NCI-H82 (cell line): ENCODE data around the gene FOXJ1.

Experiments used
- DNase-seq: peaks from one replicate; lab custom pipeline; 2025; lab: John Stamatoyannopoulos, UW

Gene FOXJ1

DNA sequence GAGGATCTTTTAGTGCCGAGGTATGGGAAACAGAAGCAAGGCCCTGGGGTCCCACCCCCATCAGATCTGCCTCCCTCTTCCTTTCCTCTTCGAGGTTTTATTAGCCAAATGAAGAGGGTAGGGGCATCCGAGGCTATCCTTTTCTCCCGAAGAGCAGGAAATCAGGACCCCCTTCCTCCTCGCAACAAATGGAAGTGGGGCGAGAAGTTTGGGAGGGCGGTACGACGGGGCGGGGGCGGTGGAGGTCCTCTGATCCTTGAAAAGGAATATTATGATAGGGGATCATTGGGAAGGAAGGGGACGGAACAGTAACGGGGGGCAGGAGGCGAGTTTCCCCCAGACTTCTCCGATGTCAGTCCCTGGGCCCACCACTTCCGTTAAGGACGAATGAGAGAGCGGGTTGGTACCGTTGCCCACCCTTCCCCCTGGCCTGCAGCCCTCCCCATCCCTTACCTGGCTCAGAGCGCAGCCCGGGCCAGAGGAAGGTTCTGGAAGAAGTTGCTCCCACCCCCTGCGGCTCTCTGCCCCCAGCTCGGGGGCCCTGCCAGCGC lies 309 bp downstream of the FOXJ1 start:
- DNase-seq, result no peak

DNA sequence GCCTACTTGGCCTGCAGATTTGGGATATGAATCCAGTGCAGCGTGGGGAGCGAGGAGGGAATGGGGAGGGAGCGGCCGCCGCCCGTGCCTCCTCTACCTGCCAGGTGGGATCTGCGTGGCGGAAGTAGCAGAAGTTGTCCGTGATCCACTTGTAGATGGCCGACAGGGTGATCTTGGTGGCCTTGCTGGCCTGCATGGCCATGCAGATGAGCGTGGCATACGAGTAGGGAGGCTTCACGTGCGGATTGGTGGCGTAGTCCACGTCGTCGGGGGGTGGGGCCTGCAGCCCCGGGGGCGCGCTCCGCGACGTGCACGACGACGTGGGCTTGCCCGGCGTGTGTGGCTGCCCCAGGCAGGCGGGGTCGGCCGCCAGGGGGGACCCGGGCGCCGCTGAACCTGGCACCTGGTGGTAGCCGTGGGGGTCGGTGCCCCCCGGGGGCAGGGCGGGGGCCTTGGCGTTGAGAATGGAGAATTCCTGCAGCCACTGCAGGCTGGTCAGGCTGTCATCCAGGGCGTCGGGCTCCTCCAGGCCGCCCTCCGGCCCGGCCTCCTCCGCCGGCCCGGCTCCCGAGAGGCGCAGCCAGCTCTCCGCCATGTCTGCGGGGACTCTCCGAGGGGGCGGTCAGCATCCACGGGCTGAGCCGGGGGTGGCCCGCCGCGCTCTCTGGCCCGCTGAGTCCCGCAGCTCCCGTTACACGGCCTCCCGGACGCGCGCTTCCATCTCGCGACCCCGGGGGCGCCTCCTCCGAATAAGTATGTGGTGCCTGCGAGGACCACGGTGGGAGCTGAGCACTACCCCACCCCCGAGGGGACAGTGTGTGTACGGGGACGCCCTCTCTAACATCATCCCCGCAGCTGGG lies 1.0 kb downstream of the FOXJ1 start:
- peak; percentile 66 for DNase-seq

DNA sequence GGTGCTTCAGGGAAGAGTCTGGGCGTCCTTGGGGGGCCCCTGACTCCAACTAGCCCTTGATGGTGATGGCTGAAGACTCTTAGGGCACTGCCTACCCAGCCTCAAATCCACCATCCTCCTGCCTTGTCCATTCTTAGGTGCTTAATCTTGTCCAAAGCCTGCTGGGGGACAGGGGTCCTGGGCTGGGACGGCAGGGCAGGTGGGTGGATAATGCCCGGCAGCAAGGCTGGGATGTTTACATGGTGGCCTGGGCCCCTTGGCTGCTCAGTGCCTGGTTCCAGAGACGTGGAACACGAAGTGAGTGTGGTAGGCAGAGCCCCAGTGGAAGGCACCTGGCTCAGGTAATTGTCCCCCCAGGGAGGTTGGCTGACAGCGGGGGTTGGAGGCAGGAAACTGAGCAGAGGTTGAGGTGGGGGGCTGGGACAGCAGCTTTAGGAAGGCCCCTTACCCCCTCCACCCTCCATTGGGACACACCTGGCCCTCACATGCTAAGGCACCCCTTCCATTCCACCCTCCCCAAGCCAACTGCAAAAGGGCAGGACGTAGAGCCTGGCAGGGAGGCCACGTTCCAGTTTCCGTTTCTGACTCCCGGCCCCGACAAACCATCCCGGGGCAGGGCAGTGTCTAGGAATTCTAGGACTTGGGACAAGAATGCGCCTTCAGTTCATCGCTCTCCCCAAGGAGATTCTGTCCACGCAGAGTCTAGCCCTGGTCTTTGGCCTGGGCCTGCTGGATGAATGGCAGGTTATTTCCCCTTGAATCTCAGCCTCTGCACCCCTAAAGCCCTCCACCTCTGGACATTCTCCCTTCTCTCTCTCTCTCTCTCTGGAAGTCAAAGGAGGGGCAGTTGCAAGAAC lies 1.9 kb downstream of the FOXJ1 start:
- no peak for DNase-seq

DNA sequence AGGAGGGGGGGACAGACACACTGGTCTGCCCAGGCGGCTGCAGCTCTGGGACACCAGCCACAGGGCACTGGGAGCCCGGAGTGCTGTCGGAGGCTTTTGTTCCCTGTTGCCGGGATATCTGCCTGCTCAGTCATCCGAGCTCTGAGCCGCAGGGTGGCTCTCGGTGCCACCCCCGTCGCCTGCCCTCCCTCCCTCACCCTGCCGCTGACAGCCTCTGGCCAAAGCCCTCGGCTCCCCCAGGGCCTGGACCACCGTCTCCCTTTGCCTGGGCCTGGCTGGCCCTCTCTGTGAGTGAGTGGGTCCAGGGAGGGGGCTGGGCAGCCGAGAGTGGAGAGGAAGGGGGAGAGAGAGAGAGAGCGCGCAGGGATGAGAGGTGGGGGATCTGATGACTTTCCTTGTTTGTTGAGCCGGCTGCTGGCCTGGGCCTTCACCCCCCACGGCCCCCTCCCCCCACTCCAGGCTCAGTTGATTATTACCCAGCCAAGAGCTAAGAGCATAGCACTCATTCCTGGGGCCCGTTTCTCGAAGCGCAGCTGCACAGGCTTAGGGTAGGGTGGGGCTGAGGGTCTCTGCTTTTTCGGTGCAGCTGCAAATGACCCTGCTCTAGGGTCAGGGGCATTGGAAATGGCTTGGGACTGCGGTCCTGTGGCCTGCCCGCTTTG lies 2.7 kb downstream of the FOXJ1 start:
- peak; percentile 40 for DNase-seq

DNA sequence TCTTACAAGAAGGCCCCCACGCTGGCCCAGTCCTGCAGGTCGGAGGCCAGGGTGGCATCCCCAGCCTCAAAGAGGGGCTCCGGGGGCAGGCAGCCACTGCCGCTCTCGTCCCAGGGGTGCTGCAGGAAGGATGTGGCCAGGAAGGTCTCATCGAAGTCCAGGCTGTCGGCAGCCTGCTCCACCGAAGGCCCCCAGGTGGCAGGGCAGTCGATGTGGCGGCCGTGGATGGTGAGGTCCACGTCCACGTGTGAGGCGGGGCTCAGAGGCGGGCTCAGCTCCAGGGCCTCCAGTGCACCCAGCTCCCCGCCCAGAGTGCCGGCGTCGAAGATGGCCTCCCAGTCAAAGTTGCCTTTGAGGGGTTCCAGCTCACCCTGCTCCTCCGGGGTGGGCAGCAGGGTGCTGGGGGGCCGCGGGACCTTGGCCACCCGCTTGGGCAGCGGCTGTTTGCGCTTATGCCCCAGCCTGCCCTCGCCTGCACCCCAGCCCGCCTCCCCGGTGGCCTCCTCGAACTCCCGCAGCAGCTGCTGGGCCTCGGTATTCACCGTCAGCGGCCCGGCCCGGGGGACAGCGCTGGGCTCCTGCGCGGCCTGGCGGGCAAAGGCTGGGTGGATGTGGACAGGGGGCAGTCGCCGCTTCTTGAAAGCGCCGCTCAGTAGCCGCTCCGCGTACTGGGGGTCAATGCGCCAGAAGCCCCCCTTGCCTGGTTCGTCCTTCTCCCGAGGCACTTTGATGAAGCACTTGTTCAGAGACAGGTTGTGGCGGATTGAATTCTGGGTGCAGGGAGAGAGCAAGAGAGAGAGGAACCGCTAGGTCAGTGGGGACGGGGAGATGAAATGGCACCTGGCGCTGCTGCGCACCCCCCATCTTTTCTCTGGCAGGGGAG lies 3.5 kb downstream of the FOXJ1 start:
- no peak for DNase-seq

DNA sequence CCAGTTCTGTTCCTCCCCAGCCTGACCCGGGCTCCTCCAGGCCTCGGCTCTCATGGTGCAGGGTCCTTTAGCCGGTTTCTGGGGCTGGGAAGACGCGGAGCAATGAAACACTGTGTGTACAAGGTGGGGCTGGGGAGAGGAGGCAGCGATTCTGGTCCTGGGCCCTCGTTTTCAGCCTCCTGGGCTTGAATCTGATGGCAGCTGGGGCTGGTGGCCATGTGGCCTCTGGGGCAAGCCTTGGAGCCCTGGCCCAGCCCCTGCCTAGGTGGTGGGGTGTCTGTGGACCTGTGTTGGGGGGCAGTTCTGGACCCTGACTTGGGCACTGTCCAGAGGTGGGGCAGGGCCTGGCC lies 4.1 kb downstream of the FOXJ1 start:
- no peak for DNase-seq

DNA sequence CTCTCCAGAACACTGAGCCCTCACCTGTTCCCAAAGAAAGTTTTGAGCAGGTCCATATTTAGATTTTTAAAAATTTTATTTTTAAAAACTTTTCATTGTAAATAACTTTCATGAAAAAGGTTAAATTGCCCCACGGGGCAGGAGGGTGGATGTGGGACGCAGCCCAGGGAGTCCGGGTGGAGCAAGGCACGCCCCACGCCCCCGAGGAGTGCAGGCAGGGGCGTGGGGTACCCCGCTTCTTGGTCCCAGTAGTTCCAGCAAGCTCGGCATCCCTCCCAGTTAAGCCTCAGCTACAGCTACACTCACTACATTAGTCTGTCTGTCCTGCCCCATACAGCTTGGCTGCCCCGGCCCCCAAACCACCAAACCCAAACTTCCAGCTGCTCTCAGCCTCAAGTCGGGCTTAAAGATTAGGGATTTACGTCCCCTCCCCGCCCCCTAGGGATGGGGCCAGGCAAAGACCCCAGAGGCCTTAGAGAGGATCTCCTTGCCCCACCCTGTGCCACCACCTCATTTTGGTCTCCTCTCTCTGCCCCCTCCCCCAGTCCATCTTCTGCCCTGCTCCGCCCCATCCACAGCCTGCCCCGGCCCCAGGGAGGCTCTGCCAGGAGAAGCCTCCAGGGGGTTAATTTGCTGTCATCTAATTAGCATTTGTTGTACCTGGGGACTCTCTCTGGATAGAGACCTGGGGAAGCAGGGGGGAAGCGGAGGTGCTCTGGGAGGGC lies 4.6 kb downstream of the FOXJ1 start:
- DNase-seq, result peak; percentile 77

DNA sequence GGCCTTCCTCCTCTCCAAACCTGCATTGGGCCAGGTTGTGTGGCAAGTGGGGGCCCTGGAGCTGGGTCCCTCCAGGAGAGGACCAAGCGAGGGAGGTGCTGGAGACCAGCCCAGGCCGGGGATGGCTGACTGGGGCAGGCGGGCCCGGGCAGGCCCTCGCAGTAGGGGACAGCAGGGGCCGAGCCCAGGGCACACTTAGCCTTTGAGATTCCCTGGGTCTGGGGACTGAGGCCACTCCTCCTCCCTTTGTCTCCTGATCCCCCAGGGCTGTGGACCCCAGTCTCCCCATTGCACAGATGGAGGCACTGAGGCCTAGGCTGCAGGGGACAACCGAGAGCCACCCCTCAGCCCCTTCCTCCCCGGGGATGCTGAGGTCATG lies 5.2 kb downstream of the FOXJ1 start:
- no peak for DNase-seq

DNA sequence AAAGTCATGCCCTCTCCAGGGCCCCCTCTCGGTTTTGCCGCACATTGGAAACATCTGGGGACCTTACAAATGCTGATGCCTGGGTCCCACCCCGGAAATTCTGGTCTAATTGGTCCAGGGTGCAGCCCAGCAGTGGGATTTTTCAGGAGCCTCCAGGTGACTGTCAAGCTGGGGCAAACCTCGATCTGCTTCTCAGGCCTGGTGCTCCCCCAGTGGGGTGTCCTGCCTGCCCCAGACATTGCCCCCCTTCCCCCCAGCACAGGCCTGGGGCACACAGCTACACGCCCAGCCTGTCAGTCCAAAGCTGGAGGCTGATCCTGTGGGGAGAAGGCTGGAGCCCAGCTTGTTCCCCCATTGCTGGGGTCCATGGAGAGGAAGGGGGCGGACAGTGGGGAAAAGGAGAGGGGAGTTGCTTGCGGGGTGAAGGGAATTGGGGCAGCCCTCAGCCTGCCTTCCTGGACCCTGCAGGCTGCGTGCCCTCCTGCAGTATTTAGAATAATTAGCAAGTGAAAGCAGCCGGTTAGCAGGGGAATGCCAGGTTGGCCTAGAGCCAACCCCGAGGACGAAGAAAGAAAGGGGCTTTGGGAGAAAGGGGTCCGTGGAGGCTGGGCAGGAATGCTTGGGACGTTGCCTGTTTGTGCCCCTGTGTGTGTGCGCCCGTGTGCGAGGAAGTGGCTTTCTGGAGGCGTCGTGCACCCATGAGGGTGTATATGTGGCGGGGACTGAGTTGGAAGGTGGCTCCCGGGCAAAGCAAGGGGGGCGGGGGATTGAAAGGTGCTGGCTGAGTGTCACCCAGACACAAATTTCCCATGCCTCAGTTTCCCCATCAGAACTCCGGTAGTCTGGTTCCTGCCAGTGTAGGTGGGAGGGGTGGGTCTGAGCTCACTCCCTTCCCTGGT lies 5.9 kb downstream of the FOXJ1 start:
- no peak for DNase-seq

DNA sequence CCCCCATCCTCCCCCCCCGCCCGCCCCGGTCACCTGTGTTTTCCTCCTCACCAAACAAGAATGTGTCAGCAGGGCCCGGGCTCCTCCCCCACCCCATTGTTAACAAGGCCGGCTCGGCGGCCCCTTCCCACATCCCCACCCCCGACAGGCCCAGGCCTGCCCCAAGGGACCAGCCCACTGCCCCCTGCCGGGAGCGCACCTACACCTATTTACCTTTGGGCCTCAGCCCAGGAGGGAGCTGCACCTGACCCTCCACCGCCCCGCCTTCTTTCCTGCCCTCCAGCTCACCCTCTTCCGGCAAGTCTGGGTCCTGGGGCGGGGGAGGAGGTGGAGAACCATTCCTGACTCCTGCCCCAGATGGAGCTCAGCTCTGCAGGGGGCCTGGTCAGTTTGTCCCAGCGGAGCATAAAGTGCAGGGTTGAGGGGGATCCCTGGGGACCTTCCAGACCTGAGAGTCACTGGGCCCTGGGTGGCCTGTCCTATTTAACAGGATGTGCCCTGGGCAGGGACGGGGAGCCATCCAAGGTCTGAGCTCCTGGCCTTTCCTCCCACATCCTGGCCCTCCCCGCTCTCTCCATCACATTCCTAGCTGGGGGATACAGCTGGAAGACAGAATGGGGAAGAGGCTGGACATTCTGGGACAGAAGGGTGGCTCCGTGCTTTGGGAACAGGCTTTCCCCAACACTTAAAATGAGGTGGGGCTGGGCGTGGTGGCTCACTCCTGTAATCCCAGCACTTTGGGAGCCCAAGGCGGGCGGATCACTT lies 8.3 kb downstream of the FOXJ1 start:
- no peak for DNase-seq

DNA sequence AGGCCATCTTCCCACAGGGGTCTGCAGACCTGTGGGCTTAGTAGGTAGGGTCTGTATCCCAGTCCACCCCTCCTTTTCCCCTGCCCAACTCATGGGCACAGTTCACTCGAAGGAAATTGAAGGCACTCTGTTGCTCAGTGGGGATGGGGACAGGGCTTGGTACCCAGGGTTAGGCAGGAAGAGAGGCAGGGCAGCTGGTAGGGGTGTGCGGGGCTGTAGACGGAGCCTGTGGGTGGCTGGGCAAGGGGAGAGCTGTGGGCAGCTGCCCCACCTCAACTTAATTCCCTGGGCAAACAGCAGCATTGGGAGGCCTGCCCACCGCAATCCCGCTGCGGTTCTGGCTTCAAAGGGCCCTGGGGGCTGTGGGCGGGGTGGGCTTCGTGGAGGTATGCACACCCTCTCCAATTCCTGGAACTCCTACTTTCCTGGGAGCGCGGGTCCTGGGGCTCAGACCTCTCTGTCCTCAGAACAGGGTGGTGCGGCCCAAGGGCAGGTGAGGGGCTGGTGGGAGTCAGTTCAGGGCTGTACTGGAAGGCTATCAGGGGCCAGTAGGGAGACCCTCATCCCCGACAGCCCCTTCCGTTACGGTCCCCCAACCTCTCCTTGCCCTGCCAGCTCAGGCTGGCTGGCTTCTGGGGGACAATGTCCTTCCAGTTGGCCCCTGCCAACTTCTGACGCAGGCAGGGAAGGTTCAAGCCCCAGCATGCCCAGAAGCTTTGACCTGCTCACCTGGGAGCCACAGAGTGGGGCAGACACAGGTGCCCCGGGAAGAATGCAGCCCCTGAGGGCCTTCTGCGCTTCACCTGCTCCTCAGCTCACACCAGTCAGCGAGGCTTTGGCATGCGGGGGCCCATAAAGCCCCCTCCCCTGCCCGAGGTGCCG lies 9.1 kb downstream of the FOXJ1 start:
- no peak for DNase-seq

DNA sequence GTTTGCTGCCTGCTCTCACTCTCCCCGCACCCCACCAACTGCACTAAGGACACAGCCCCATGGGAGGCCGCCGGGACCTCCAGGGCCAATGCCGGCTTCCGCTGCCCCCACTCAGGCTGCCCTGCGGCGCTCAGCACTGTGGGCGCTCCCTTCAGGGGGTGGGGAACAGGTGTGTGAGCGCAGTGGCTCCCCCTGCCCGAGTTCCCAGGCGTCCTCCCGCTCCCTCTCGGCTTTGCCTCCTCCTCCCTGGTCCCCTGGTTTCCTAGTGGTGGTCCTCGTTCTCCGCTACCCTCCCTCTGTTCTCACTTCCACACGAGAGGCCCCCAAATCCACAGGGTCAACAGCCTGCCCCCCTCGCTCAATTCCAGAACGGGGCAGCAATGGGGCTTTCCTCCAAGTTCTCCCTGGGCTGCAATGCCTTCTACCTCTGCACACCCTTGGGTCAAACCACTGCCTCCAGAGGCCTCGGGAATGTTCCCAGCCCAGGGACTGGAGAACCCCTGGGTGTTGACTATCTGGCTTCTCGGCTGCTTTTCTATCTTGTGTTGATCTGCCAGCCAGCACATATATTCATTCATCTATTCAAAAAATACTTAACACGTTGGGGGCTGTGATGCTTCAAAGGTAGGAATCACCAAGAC lies 9.9 kb downstream of the FOXJ1 start:
- no peak for DNase-seq

DNA sequence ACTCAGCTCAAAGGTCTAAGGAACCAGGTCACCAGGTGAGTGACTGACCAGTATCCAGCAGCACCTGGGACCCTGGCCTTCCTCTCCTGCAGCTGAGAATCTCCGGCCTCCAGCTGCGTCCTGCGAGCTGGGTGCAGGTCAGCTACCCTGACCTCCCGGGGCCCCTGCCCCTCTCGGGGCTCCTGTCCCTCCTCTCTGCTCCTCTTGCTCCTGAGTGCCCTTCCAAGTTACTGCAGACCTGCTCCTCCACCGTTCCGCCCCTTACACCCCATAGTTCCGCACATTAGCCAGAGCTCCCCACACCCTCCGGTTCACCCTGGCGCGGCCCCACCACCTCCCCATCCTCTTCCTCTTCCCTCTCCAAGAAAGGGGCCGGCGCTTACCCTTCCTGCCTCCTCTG lies 10.6 kb downstream of the FOXJ1 start:
- DNase-seq, result no peak

DNA sequence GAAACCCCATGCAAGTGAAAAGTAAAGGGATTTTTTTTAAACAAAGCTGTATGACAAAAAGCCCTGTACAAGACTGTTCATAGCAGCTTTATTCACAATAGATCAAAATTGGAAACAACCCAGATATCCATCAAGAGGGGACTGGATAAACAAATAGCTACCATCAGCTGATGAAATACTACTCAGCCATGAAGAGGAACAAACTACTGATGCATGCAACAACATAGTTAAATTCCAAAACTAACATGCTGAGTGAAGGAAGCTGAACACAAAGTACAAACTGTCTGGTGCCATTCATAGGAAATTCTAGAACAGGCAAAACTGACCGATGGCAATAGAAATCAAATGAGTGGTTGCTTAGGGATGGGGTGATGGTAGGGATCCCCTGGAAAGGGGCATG lies 15.1 kb downstream of the FOXJ1 start:
- no peak for DNase-seq

DNA sequence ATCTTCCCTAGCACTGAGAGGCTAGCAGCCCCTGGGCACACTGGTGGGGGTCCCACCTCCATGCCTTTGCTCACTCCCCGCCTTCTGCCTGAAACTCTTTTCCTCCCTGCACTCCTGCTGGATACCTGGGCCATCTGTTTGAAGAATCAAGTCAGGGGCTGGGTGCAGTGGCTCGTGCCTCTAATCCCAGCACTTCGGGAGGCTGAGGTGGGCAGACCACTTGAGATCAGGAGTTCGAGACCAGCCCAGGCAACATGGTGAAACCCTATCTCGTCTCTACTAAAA lies 15.7 kb downstream of the FOXJ1 start:
- no peak for DNase-seq

DNA sequence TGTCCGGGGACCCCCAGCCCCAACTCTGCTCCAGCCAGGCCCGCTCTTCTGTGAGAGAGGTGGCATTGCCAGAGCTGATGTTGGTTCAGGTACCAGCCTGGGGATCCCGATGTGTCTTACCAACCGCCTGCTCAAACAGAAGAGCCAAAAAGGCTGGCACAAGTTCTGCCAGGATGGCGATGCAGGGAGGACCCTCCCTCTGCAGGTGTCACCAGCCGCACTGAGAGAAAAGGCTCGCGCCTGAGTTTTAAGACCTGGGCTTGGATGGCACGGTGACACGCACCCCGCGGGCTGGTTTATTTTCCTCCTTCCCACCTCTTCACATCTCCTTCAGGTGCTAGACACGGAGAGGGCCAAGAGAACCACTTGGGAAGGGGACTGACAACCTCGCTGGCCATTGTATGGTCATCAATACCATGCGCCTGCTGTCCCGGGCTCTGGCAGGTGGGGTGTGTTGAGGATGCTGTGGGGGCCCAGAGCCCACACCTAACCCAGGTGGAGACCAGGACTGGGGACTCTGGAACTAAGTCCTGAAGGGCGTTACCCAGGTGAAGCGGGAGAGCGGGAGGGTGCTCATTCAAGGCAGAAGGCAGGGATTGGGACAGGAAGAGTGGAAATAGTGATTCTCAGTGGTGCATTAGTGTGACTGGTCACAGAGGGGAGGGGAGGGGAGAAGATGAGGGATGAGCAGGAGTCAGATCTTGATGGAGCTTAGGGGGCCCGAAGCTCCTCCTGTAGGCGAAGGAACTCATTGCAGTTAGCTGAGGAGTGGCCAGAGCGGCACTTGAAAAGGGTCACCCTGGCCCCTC lies 16.3 kb downstream of the FOXJ1 start:
- peak; percentile 67 for DNase-seq
